Adrenal gland (tissue), 5 donors: Measurements from ENCODE around the gene ZNF282.

Experiments used
- CTCF ChIP-seq, 6 experiments: fragments of 450-650 bp in 4 of 6; fragments of 200-600 bp in 2 of 6; sonication (generic) in 1 of 6; IDR thresholded peaks; 1 replicate in 5 of 6; 2 replicates in 1 of 6; pipeline versions ENCODE4 v1.5.1 to v1.8.0; 2016 to 2021; ENCODE audit warnings: antibody characterized with exemption in 6 of 6, mild to moderate bottlenecking in 2 of 6, moderate library complexity in 1 of 6
- POLR2A ChIP-seq, 2 donors: fragments of 450-650 bp; IDR thresholded peaks; one replicate each; pipeline ENCODE4 v1.6.1; 2017; ENCODE audit warnings: antibody characterized with exemption in 2 of 2, mild to moderate bottlenecking in 2 of 2, moderate library complexity in 1 of 2
- donor health status: DM: no; HTN: no; CAD: no.

- no peak for TF ChIP-seq POLR2A (IDR thresholded peaks at IDR 0.05)
- TF ChIP-seq CTCF (IDR thresholded peaks at IDR 0.05): no peak
Measured at GRCh38 chr7:149217570-149217969, 22.2 kb downstream of the ZNF282 start.
